ENCODE measurements around the gene EDAR. TPM values are rescaled to one million over a fixed set of nuclear protein-coding genes. Genes with fewer than 3 reads are reported as not detected.

Gene EDAR
- total and polyA plus RNA-seq, 5 donors from 2014 or later: 1.4 to 6.7 (median 3.2) TPM

DNA sequence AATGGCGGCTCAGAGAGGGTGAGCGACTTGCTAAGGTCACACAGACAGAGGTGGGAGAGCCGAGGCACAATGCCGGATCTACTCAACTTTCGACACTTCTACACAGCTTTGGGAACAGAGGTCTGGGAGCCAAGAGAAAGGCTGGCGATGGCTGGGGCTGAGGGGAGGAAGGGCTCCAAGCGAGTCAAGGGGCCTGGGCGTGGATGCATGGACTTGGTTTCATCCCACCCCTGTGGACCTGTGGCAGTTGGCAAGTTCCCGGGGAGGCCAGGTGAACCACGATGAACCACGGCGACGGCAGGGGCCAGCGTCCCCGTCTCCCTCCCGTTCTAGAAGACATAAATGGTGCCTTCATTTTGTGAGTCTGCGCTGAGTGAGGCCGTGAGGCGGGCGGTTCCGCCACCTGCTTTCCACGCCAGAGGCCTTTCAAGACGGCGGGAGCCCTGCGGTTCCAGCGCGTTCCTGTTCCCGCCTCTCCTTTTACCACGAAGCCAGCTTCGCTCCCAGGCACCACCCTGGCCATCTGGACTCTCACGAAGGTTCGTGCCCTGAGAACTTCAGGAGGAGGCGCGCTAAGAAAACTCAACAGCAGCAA lies 46.7 kb downstream of the EDAR start:
- Histone ChIP-seq H3K4me3 (ENCODE audit: low read depth, low read length) (no peak overlapping the region), H3K36me3 (ENCODE audit: control insufficient read depth, insufficient read depth, low read length) (peaks cover 3% of the 10 kb centered on the region), H3K9me3 (ENCODE audit: control insufficient read depth in 2 of 2, low read length in 2 of 2) (peaks cover 3 to 16% of the 10 kb centered on the region in 2 experiments), H3K27me3 (ENCODE audit: control insufficient read depth, insufficient read depth, low read length) (no peaks in the 10 kb centered on the region), H3K27ac (ENCODE audit: insufficient read depth, low read length, poor library complexity, severe bottlenecking) (no peak overlapping the region), H3K4me1 (ENCODE audit: control insufficient read depth, insufficient read depth, low read length, poor library complexity, severe bottlenecking) (peaks cover 7% of the 10 kb centered on the region)
- H3K4me3 Mint-ChIP-seq: no peak overlapping the region
- peak overlapping the region in 1 of 3 donors; percentile 65 for H3K27ac Mint-ChIP-seq
- H3K9me3 Mint-ChIP-seq: peaks cover 0 to 11% (median 0%) of the 10 kb centered on the region in 7 donors
- H3K36me3 Mint-ChIP-seq: peaks cover 4% of the 10 kb centered on the region
- ATAC-seq (ENCODE audit: low read depth in 2 of 2) (no peak), DNase-seq (no peak)
- no peaks in the 10 kb centered on the region for H3K27me3 Mint-ChIP-seq
- peaks cover 10 to 32% (median 17%) of the 10 kb centered on the region in 4 donors for H3K4me1 Mint-ChIP-seq

DNA sequence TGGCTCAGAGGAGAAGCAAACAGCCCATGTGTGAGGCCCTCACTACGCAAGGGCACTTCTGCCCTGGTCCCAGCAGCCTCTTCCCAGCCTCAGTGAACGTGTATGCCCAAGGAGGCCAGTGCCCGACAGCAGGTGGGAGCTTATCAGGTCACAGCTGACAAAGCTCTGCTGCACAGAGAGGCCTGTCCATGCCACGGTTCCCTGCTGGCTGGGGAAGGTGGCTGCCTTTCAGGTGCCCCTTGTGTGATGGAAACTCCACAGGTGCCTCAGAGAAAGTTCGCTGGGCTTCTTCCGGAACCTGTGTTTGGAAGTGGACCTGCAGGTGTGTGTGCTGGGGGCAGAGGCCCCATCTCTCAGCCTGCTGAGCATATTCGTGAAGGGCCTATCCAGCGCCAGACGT lies 47.3 kb downstream of the EDAR start:
- ATAC-seq (ENCODE audit: low read depth in 2 of 2): no peak
- peaks cover 13 to 35% (median 20%) of the 10 kb centered on the region in 4 donors for H3K4me1 Mint-ChIP-seq
- Histone ChIP-seq H3K4me1 (ENCODE audit: control insufficient read depth, insufficient read depth, low read length, poor library complexity, severe bottlenecking) (peaks cover 7% of the 10 kb centered on the region), H3K4me3 (ENCODE audit: low read depth, low read length) (no peak overlapping the region), H3K36me3 (ENCODE audit: control insufficient read depth, insufficient read depth, low read length) (peaks cover 3% of the 10 kb centered on the region), H3K27me3 (ENCODE audit: control insufficient read depth, insufficient read depth, low read length) (no peaks in the 10 kb centered on the region), H3K9me3 (ENCODE audit: control insufficient read depth in 2 of 2, low read length in 2 of 2) (peaks cover 0 to 10% of the 10 kb centered on the region in 2 experiments), H3K27ac (ENCODE audit: insufficient read depth, low read length, poor library complexity, severe bottlenecking) (no peak overlapping the region)
- H3K27me3 Mint-ChIP-seq: no peaks in the 10 kb centered on the region
- H3K4me3 Mint-ChIP-seq: no peak overlapping the region
- H3K27ac Mint-ChIP-seq: peak overlapping the region in 1 of 3 donors; percentile 65
- no peak for DNase-seq
- peaks cover 0 to 7% (median 1%) of the 10 kb centered on the region in 7 donors for H3K9me3 Mint-ChIP-seq
- peaks cover under 1% of the 10 kb centered on the region for H3K36me3 Mint-ChIP-seq

DNA sequence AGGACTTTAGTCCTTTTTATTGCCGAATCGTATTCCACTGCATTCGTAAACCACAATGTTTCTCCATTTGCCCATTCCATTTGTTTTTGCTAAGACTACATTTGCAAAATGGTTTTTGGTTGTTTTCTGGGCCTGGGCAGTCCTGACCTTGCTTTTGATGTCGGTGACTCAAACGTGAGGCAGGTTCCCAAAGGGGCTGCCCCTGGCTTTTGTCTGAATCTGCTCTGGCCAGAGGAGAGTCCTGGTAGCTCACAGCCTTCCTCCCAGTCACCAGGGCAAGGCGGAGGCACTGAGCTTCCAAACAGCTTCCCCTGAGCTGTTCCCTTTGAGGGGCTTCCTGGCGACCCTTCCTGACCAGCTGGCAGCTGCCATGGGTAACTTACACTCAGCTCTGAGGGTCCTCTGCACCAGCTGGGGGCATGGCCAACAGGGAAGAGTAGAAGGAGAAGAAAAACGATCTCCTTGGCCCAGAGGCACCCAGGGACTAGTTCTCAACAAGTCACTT lies 47.8 kb downstream of the EDAR start:
- Histone ChIP-seq H3K4me3 (ENCODE audit: low read depth, low read length) (no peak overlapping the region), H3K27ac (ENCODE audit: insufficient read depth, low read length, poor library complexity, severe bottlenecking) (no peak overlapping the region), H3K4me1 (ENCODE audit: control insufficient read depth, insufficient read depth, low read length, poor library complexity, severe bottlenecking) (peaks cover 7% of the 10 kb centered on the region), H3K27me3 (ENCODE audit: control insufficient read depth, insufficient read depth, low read length) (no peaks in the 10 kb centered on the region), H3K9me3 (ENCODE audit: control insufficient read depth in 2 of 2, low read length in 2 of 2) (peaks cover 0 to 4% of the 10 kb centered on the region in 2 experiments), H3K36me3 (ENCODE audit: control insufficient read depth, insufficient read depth, low read length) (peaks cover 3% of the 10 kb centered on the region)
- DNase-seq (no peak), ATAC-seq (ENCODE audit: low read depth in 2 of 2) (no peak)
- H3K4me1 Mint-ChIP-seq: peaks cover 13 to 38% (median 20%) of the 10 kb centered on the region in 4 donors
- H3K4me3 Mint-ChIP-seq: no peak overlapping the region
- H3K27me3 Mint-ChIP-seq: no peaks in the 10 kb centered on the region
- peak overlapping the region in 1 of 3 donors; percentile 65 for H3K27ac Mint-ChIP-seq
- peaks cover 0 to 4% (median 1%) of the 10 kb centered on the region in 7 donors for H3K9me3 Mint-ChIP-seq
- H3K36me3 Mint-ChIP-seq: no peaks in the 10 kb centered on the region

DNA sequence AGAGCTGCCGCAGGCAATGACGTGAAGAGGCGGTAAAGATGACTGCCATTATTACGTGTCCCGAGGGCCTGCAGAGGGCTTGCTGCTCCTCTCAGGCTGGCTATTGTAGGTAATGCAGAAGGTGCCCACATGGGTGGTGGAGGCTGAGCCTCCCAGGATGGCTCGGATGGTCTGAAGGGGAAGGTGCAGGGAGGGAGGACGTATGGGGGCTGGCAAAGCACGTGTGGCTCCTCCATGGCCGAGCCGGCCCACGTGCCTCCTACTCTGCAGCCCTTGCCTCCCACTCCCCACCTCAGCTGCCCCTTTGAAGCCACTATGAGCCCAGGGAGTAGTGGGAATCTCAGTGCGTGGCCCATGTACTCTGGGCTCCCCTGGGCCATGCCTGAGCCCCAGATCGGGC lies 48.9 kb downstream of the EDAR start:
- Histone ChIP-seq H3K27ac (ENCODE audit: insufficient read depth, low read length, poor library complexity, severe bottlenecking) (no peak overlapping the region), H3K27me3 (ENCODE audit: control insufficient read depth, insufficient read depth, low read length) (no peaks in the 10 kb centered on the region), H3K4me1 (ENCODE audit: control insufficient read depth, insufficient read depth, low read length, poor library complexity, severe bottlenecking) (peaks cover 7% of the 10 kb centered on the region), H3K36me3 (ENCODE audit: control insufficient read depth, insufficient read depth, low read length) (no peaks in the 10 kb centered on the region), H3K9me3 (ENCODE audit: control insufficient read depth in 2 of 2, low read length in 2 of 2) (no peaks in the 10 kb centered on the region), H3K4me3 (ENCODE audit: low read depth, low read length) (no peak overlapping the region)
- peaks cover 13 to 46% (median 22%) of the 10 kb centered on the region in 4 donors for H3K4me1 Mint-ChIP-seq
- H3K27ac Mint-ChIP-seq: peak overlapping the region in 2 of 3 donors; percentile 27 to 70
- no peaks in the 10 kb centered on the region for H3K27me3 Mint-ChIP-seq
- H3K9me3 Mint-ChIP-seq: peaks cover 0 to 3% (median 0%) of the 10 kb centered on the region in 7 donors
- no peak for DNase-seq
- H3K4me3 Mint-ChIP-seq: peak overlapping the region in 1 of 4 donors; percentile 17
- no peak for ATAC-seq (ENCODE audit: low read depth in 2 of 2)
- no peaks in the 10 kb centered on the region for H3K36me3 Mint-ChIP-seq

DNA sequence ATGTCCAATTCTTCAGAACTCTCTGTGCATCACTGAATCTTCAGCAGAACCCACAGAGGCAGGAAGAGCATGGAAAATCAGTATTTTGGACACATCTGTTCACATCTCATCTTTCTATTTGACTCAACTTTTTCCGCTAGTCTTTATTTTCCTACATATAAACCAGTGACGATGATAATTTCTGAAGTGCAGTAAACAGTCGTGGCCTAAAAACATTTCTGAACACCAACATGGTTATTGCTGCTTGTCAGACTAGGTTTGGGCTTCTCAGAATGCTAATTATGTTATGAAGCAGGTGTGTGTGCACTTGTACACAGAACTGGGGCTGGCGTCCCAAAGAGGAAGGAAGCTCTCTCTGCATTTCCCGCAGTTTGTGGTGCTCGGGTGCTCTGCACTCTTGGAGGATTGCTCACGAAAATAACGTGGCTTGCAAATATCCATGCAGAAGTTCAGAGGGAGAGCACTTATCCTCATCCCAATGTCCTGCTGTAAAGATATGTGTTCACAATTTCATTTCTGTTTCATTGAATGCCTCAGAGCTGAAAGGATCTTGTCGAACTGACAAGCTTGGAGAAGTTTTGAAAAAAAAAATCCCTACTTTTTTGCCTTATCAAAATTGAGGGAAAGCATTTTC lies 50.8 kb downstream of the EDAR start:
- Mint-ChIP-seq H3K4me1 (peaks cover 13 to 56% (median 23%) of the 10 kb centered on the region in 4 donors), H3K27me3 (no peaks in the 10 kb centered on the region), H3K9me3 (peaks cover 0 to 3% (median 0%) of the 10 kb centered on the region in 7 donors), H3K36me3 (no peaks in the 10 kb centered on the region), H3K4me3 (peak overlapping the region in 3 of 4 donors; percentile 42 to 64 (median 51)), H3K27ac (peak overlapping the region; percentile 20 to 37 (median 30))
- Histone ChIP-seq H3K36me3 (ENCODE audit: control insufficient read depth, insufficient read depth, low read length) (no peaks in the 10 kb centered on the region), H3K4me1 (ENCODE audit: control insufficient read depth, insufficient read depth, low read length, poor library complexity, severe bottlenecking) (peaks cover 7% of the 10 kb centered on the region), H3K27me3 (ENCODE audit: control insufficient read depth, insufficient read depth, low read length) (no peaks in the 10 kb centered on the region), H3K9me3 (ENCODE audit: control insufficient read depth in 2 of 2, low read length in 2 of 2) (no peaks in the 10 kb centered on the region), H3K4me3 (ENCODE audit: low read depth, low read length) (peak overlapping the region; percentile 59), H3K27ac (ENCODE audit: insufficient read depth, low read length, poor library complexity, severe bottlenecking) (no peak overlapping the region)
- peak; percentile 62 to 75 for ATAC-seq (ENCODE audit: low read depth in 2 of 2)
- peak in 2 of 3 donors; percentile 13 to 61 for DNase-seq

DNA sequence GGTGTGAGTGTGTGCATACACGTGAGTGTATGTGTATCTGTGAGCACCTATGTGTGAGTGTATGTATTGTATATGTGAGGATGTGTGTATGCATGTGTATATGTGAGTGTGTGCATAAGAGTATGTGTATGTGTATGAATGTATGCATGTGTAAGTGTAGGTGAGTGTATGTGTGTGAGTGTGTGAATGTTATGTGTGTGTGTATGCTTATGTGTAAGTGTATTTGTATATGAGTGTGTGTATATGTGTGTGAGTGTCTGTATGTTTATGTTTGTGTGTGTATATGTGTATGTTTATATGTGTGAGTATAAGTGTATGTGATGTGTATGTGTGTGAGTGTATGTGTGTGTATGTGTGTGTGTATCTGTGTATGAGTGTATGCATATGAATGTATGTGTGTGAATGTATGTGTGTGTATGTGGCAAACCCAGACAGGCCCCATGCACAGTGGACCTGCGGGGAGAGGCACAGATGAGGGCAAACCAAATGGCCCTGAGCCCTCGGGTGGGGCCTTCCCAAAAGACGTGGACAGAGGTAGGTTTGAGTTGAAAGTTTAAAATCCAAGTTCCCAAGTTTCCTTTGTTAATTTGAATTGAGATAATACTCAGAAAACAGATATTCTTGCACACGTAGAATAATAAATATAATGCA lies 51.5 kb downstream of the EDAR start:
- Mint-ChIP-seq H3K36me3 (no peaks in the 10 kb centered on the region), H3K9me3 (peaks cover 0 to 3% (median 0%) of the 10 kb centered on the region in 7 donors), H3K4me1 (peaks cover 13 to 60% (median 23%) of the 10 kb centered on the region in 4 donors), H3K27ac (peak overlapping the region; percentile 8 to 66 (median 30)), H3K27me3 (no peaks in the 10 kb centered on the region), H3K4me3 (peak overlapping the region in 3 of 4 donors; percentile 2 to 26 (median 14))
- no peak overlapping the region for H3K27ac ChIP-seq (ENCODE audit: insufficient read depth, low read length, poor library complexity, severe bottlenecking)
- H3K9me3 ChIP-seq (ENCODE audit: control insufficient read depth in 2 of 2, low read length in 2 of 2): no peaks in the 10 kb centered on the region
- no peaks in the 10 kb centered on the region for H3K27me3 ChIP-seq (ENCODE audit: control insufficient read depth, insufficient read depth, low read length)
- ATAC-seq (ENCODE audit: low read depth in 2 of 2) (no peak), DNase-seq (no peak)
- H3K4me3 ChIP-seq (ENCODE audit: low read depth, low read length): no peak overlapping the region
- H3K36me3 ChIP-seq (ENCODE audit: control insufficient read depth, insufficient read depth, low read length): no peaks in the 10 kb centered on the region
- peaks cover 7% of the 10 kb centered on the region for H3K4me1 ChIP-seq (ENCODE audit: control insufficient read depth, insufficient read depth, low read length, poor library complexity, severe bottlenecking)

DNA sequence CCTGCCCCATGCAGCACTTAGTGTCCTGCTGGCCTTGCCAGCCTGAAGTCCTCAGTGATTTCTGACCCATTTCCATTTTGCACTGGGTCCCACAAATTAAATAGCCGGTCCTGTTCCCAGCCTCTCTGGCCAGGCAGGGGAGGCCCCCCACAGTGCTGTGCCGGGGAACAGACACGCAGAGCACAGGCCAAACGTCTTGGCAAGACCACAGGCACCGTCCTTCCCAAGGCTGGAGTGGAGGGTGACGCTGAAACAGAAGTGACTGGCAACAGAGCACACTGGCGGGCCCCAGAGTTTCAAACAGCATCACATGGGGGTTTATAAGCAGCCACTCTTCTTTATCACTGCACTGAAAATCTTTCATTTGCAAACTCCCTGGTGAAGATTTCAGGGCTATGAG lies 52.2 kb downstream of the EDAR start:
- Histone ChIP-seq H3K4me1 (ENCODE audit: control insufficient read depth, insufficient read depth, low read length, poor library complexity, severe bottlenecking) (peaks cover 7% of the 10 kb centered on the region), H3K27me3 (ENCODE audit: control insufficient read depth, insufficient read depth, low read length) (no peaks in the 10 kb centered on the region), H3K4me3 (ENCODE audit: low read depth, low read length) (no peak overlapping the region), H3K9me3 (ENCODE audit: control insufficient read depth in 2 of 2, low read length in 2 of 2) (no peaks in the 10 kb centered on the region), H3K36me3 (ENCODE audit: control insufficient read depth, insufficient read depth, low read length) (no peaks in the 10 kb centered on the region), H3K27ac (ENCODE audit: insufficient read depth, low read length, poor library complexity, severe bottlenecking) (no peak overlapping the region)
- Mint-ChIP-seq H3K4me1 (peaks cover 13 to 58% (median 23%) of the 10 kb centered on the region in 4 donors), H3K4me3 (peak overlapping the region in 1 of 4 donors; percentile 2), H3K27me3 (no peaks in the 10 kb centered on the region), H3K36me3 (no peaks in the 10 kb centered on the region), H3K27ac (peak overlapping the region; percentile 0 to 76 (median 30)), H3K9me3 (peaks cover 0 to 3% (median 0%) of the 10 kb centered on the region in 7 donors)
- ATAC-seq (ENCODE audit: low read depth in 2 of 2) (no peak), DNase-seq (no peak)
